Mucosa of descending colon (tissue), 3 donors: ENCODE measurements around the gene MSH6. TPM values are rescaled to one million over a fixed set of nuclear protein-coding genes. Genes with fewer than 3 reads are reported as not detected.

Source experiments
- ATAC-seq: fragments of 200-7000 bp; cut with Tn5 transposase; one replicate; pipeline ENCODE4 v1.9.1; 2020; ENCODE audit warnings: mild to moderate bottlenecking, moderate library complexity
- DNase-seq, 3 donors: peaks; one replicate each; pipeline ENCODE4 v3.0.0-alpha.2; 2020
- H3K36me3 ChIP-seq: fragments of 200-600 bp; one replicate; pipeline ENCODE4 v1.8.0; 2021; ENCODE audit warnings: low read depth, mild to moderate bottlenecking
- H3K4me1 ChIP-seq: fragments of 200-600 bp; one replicate; pipeline ENCODE4 v1.8.0; 2021; ENCODE audit warnings: low read depth, mild to moderate bottlenecking
- H3K4me3 ChIP-seq: fragments of 200-600 bp; one replicate; pipeline ENCODE4 v1.8.0; 2021; ENCODE audit warnings: mild to moderate bottlenecking
- H3K9me3 ChIP-seq: fragments of 200-600 bp; one replicate; pipeline ENCODE4 v1.8.0; 2021; ENCODE audit warnings: mild to moderate bottlenecking
- intact Hi-C, 2 donors: fragments of 100-400 bp; cut with DNase I in 1 of 2; cut with micrococcal nuclease in 1 of 2; formaldehyde crosslinking; loops; one replicate each; pipeline versions ENCODE4 v1.11.0 to v1.11.1; 2022; cut with DNase I, micrococcal nuclease
- total RNA-seq, 3 donors: library from RNA; stranded (reverse); fragmentation: NEBNext Ultra II Directional in 2 of 3; extraction: Animal tissue kit (Norgen Biotek cat#: 25700) in 2 of 3; gene quantifications; one replicate each; pipeline versions ENCODE4 v1.2.1 to v1.2.4, GENCODE V29; 2021 to 2023
- TF ChIP-seq, protein P1 (sequence below): fragments of 200-600 bp; IDR thresholded peaks from one replicate; pipeline ENCODE4 v1.8.0; 2022; ENCODE audit warnings: antibody characterized with exemption, mild to moderate bottlenecking
- donor health status: DM: no; HTN: no; CAD: no; lungs with moderate emphysema.
- donor health status: DM: no; HTN: no; CAD: no.
- donor health status: DM: no; HTN: yes; CAD: no.

Gene MSH6
- total RNA-seq, 3 donors from 2014 or later, result 12.0 to 42.1 (median 21.8) TPM

DNA sequence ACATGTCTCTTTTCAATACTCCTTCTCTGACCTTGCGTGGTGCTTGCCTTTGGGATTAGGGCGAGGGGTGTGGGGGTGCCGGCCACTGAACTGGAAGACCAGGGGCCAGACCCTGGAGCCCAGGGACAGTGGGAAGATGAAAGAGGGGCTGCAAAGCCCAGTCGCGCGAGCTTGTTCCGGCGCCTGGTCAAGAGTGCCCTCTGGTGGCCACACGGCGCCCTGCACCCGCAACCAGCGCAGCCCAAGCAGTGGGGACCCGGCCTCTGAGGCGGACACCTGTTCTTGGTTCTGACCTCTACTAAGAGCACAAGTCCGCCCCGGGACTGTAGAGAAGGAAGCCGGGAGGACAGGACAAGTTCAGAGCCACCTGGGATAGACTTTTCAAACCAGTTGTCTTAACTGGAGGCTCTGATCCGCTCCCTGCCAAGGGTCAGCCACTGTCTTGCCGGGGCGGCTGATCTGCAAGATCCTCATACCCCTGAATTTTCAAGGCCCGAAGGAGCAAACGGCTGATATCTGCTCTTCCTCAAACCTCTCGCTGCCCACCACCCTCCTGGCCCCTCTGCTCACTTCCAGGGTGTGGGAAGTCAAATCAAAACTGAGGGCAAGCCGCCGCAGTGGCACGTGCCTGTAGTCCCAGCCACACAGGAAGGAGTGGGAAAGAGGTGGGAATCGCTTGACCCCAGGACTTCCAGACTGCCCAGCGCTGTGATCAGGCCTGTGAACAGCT lies 14.9 kb upstream of the MSH6 start:
- intact Hi-C loops, result loop anchor here in 1 of 2 donors (10.0 kb wide), 1 partner anchor 323 kb away; no protein-coding TSS in a partner anchor
- Histone ChIP-seq H3K4me1 (no peaks in the 10 kb centered on the region), H3K36me3 (no peaks in the 10 kb centered on the region), H3K9me3 (no peaks in the 10 kb centered on the region), H3K4me3 (no peak overlapping the region)
- TF ChIP-seq, protein P1, sequence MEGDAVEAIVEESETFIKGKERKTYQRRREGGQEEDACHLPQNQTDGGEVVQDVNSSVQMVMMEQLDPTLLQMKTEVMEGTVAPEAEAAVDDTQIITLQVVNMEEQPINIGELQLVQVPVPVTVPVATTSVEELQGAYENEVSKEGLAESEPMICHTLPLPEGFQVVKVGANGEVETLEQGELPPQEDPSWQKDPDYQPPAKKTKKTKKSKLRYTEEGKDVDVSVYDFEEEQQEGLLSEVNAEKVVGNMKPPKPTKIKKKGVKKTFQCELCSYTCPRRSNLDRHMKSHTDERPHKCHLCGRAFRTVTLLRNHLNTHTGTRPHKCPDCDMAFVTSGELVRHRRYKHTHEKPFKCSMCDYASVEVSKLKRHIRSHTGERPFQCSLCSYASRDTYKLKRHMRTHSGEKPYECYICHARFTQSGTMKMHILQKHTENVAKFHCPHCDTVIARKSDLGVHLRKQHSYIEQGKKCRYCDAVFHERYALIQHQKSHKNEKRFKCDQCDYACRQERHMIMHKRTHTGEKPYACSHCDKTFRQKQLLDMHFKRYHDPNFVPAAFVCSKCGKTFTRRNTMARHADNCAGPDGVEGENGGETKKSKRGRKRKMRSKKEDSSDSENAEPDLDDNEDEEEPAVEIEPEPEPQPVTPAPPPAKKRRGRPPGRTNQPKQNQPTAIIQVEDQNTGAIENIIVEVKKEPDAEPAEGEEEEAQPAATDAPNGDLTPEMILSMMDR, result peak; percentile 95
- ATAC-seq, result peak; percentile 93
- peak; percentile 70 to 79 (median 76) for DNase-seq

DNA sequence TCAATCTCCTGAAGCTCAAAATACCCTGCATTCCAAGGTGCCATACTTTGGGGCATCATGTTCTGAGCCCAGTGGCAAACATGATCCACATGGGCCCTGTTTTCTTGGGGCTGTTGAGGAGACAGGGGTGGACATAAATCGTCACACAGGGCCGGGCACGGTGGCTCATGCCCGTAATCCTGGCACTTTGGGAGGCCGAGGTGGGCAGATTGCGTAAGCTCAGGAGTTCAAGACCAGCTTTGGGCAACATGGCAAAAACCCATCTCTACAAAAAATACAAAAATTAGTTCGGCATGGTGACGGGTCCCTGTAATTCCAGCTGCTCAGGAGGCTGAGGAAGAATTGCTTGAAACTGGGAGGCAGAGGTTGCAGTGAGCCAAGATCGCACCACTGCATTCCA lies 13.6 kb upstream of the MSH6 start:
- no peaks in the 10 kb centered on the region for H3K4me1 ChIP-seq
- no peaks in the 10 kb centered on the region for H3K9me3 ChIP-seq
- no peak overlapping the region for H3K4me3 ChIP-seq
- ATAC-seq (no peak), DNase-seq (no peak)
- intact Hi-C loops, result loop anchor here in 1 of 2 donors (10.0 kb wide), 1 partner anchor 325 kb away; no protein-coding TSS in a partner anchor
- TF ChIP-seq, protein P1, result no peak
- H3K36me3 ChIP-seq, result no peaks in the 10 kb centered on the region

DNA sequence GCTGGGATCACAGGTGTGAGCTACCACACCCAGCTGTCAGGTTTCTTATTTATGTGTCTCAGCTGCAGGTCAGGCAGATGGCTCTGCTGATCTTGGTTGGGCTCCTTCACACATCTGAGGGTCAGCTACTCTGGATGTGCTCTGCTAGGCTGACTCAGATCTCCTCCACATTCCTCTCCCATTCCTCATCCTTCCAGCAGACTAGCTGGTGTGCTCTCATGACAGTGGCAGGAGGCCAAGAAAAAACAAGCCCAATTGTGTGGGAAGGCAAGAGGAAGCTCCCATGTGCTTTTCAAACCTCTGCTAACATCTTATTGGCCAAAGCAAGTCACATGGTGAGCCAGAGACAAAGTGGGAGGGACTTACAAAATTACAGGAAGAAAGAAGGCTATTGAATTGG lies 11.7 kb upstream of the MSH6 start:
- H3K4me3 ChIP-seq, result no peak overlapping the region
- no peak for ATAC-seq
- no peaks in the 10 kb centered on the region for H3K9me3 ChIP-seq
- intact Hi-C loops, result no loop called here
- no peaks in the 10 kb centered on the region for H3K4me1 ChIP-seq
- DNase-seq, result no peak
- TF ChIP-seq, protein P1, result no peak
- H3K36me3 ChIP-seq, result no peaks in the 10 kb centered on the region

DNA sequence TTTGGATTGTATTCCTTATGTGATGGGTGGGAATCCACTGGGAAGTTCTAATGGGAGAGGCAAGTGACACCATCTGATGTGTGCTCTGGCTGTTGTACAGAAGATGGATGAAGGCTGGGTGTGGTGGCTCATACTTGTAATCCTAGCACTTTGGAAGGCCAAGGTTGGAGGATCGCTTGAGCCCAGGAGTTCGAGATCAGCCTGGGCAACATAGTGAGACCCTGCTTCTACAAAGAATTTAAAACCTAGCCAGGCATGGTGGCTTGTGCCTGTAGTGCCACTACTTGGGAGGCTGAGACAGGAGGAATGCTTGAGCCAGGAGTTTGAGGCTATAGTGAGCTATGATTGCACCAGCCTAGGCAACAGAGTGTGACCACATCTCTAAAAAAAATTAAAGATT lies 10.6 kb upstream of the MSH6 start:
- H3K36me3 ChIP-seq, result no peaks in the 10 kb centered on the region
- no peak for ATAC-seq
- H3K9me3 ChIP-seq, result no peaks in the 10 kb centered on the region
- H3K4me3 ChIP-seq, result no peak overlapping the region
- no peaks in the 10 kb centered on the region for H3K4me1 ChIP-seq
- TF ChIP-seq, protein P1, result no peak
- DNase-seq, result no peak
- intact Hi-C loops, result no loop called here

DNA sequence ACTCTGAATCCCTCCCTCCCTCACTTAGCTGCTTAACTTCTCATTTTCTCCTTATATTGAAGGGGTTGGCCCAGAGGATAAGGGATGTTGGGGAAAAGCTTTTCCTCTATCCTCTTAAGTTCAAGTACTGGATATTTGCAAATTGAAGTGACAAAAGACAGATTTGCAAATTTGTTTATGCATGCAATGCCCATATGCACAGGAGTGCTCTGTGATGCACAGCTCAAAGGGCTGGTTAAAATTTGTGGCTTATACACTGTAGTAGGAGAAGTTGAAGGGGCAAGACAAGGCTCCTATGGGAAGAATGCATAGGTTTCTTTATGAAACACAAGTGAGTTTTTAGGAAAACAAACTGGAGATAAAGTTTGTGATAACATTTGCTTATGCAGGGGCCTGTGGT lies 8.4 kb upstream of the MSH6 start:
- no peaks in the 10 kb centered on the region for H3K36me3 ChIP-seq
- no peaks in the 10 kb centered on the region for H3K9me3 ChIP-seq
- TF ChIP-seq, protein P1, result no peak
- no peak for DNase-seq
- no peak for ATAC-seq
- no peak overlapping the region for H3K4me3 ChIP-seq
- no peaks in the 10 kb centered on the region for H3K4me1 ChIP-seq
- intact Hi-C loops, result no loop called here
